Activated T-helper 1 cell treated with anti-CD3 and anti-CD28 coated beads, Interleukin-12 subunit alpha, Interleukin-12 subunit beta, Interleukin-2, Interleukin-4 antibody, amounts not matched to agents 30 ng/mL and 10 ng/mL and 1 ng/mL, durations not matched to agents 14 hours and 24 hours and 36 hours (primary cell): ENCODE results near the gene DPP6. TPM values are rescaled to one million over a fixed set of nuclear protein-coding genes. Genes with fewer than 3 reads are reported as not detected.

Source experiments
- DNase-seq: peaks from one replicate; pipeline ENCODE4 v3.0.0; 2021; ENCODE audit warnings: low spot score
- H3K27ac Mint-ChIP-seq: one replicate; pipeline ENCODE4 v1.8.0; 2021; ENCODE audit warnings: mild to moderate bottlenecking, mixed read lengths
- H3K27me3 Mint-ChIP-seq: one replicate; pipeline ENCODE4 v1.8.0; 2022; ENCODE audit warnings: mild to moderate bottlenecking, moderate library complexity, mixed read lengths; ENCODE audit not compliant: insufficient read depth
- H3K36me3 Mint-ChIP-seq: one replicate; pipeline ENCODE4 v1.8.0; 2021; ENCODE audit warnings: low read depth, mixed read lengths
- H3K4me1 Mint-ChIP-seq: one replicate; pipeline ENCODE4 v1.8.0; 2021; ENCODE audit warnings: low read depth, mixed read lengths
- H3K4me3 Mint-ChIP-seq: one replicate; pipeline ENCODE4 v1.8.0; 2021; ENCODE audit warnings: mild to moderate bottlenecking, moderate library complexity, mixed read lengths
- H3K9me3 Mint-ChIP-seq: one replicate; pipeline ENCODE4 v1.8.0; 2021; ENCODE audit warnings: mixed read lengths
- intact Hi-C: fragments of 100-400 bp; cut with micrococcal nuclease; formaldehyde crosslinking; loops from one replicate; pipeline ENCODE4 v1.15.1; 2024
- total RNA-seq: library from RNA; stranded (reverse); gene quantifications from 2 replicates; pipeline ENCODE4 v1.2.3, GENCODE V29; 2022

Gene DPP6
- total RNA-seq, 1 donor from 2014 or later: not detected

DNA sequence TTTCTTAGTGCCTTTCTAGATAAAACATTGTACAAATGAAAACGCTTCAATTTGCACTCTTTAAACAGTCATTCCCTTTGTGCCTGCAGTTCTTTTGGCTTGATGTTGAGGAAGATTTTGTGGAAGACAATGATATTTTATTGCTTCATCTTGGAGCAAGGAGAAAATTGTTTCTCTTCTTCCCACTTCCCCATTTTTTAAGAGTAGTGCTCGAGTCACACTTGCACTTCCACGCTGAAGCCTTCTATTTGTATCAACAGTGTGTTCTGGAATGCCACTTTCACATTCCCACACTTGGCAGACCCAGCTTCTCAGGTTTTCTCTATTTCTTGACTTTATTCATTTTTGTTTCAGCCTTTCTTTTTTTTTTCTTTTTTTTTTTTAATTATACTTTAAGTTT, 581.4 kb downstream of the DPP6 start:
- intact Hi-C loops: no loop called here
- peaks cover 36% of the 10 kb centered on the region for H3K9me3 Mint-ChIP-seq
- no peaks in the 10 kb centered on the region for H3K36me3 Mint-ChIP-seq
- no peak for DNase-seq
- no peak overlapping the region for H3K4me3 Mint-ChIP-seq
- no peaks in the 10 kb centered on the region for H3K4me1 Mint-ChIP-seq
- H3K27me3 Mint-ChIP-seq: no peaks in the 10 kb centered on the region
- no peak overlapping the region for H3K27ac Mint-ChIP-seq

- H3K27ac Mint-ChIP-seq: no peak overlapping the region
- no peak overlapping the region for H3K4me3 Mint-ChIP-seq
- no peaks in the 10 kb centered on the region for H3K36me3 Mint-ChIP-seq
- no peaks in the 10 kb centered on the region for H3K27me3 Mint-ChIP-seq
- intact Hi-C loops: no loop called here
- DNase-seq: no peak
- no peaks in the 10 kb centered on the region for H3K4me1 Mint-ChIP-seq
- peaks cover 26% of the 10 kb centered on the region for H3K9me3 Mint-ChIP-seq
These were observed 586.1 kb downstream of the DPP6 start for GRCh38 chr7:154638286-154638685.

- H3K4me3 Mint-ChIP-seq: no peak overlapping the region
- intact Hi-C loops: no loop called here
- H3K27ac Mint-ChIP-seq: no peak overlapping the region
- DNase-seq: no peak
- H3K36me3 Mint-ChIP-seq: no peaks in the 10 kb centered on the region
- no peaks in the 10 kb centered on the region for H3K4me1 Mint-ChIP-seq
- H3K27me3 Mint-ChIP-seq: no peaks in the 10 kb centered on the region
- peaks cover 21% of the 10 kb centered on the region for H3K9me3 Mint-ChIP-seq
These were observed 588.2 kb downstream of the DPP6 start for GRCh38 chr7:154640266-154640865.

DNA sequence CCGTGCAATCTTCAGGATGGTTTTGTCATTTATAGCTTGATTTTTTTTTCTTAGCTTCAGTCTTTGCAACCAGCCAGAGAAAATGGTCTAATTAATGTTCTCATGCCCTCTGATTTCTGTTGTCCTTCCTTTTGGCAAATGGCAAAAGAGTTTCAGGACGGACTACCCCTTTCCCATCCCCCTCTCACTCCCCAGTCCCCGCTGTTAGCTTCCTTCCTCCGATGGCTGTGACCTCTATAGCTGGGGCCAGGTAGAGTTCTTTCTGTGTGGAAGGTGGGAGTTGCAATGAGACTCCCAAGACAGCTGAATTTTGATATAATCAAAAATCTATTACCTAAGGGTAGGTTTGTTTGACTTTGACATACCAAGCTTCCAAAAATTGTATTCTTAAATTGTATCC, 588.7 kb downstream of the DPP6 start:
- no peak overlapping the region for H3K27ac Mint-ChIP-seq
- H3K4me3 Mint-ChIP-seq: no peak overlapping the region
- no peaks in the 10 kb centered on the region for H3K4me1 Mint-ChIP-seq
- peaks cover 19% of the 10 kb centered on the region for H3K9me3 Mint-ChIP-seq
- no peaks in the 10 kb centered on the region for H3K36me3 Mint-ChIP-seq
- H3K27me3 Mint-ChIP-seq: no peaks in the 10 kb centered on the region
- intact Hi-C loops: no loop called here
- DNase-seq: no peak

DNA sequence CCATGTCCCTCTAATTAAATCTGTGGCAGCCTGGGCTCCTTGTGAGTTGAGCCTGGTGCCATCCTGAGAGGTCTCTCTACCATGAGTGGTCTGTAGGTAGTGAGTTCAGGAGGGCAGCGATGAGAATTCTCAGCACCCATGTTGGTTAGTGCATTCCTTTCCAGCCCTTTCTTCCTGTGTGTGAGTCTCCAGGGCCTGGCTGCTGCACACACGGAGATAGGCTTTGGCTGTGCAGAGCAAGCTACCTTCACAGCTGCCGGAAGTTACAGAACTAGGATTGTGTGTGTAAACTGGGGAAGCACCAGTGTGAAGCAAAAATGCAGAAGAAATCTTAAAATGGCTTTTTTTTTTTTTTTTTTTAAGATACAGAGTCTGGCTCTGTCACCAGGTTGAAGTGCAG, 592.2 kb downstream of the DPP6 start:
- peaks cover 14% of the 10 kb centered on the region for H3K9me3 Mint-ChIP-seq
- H3K4me1 Mint-ChIP-seq: no peaks in the 10 kb centered on the region
- no peak overlapping the region for H3K27ac Mint-ChIP-seq
- DNase-seq: no peak
- no peaks in the 10 kb centered on the region for H3K36me3 Mint-ChIP-seq
- H3K4me3 Mint-ChIP-seq: no peak overlapping the region
- intact Hi-C loops: no loop called here
- H3K27me3 Mint-ChIP-seq: no peaks in the 10 kb centered on the region

DNA sequence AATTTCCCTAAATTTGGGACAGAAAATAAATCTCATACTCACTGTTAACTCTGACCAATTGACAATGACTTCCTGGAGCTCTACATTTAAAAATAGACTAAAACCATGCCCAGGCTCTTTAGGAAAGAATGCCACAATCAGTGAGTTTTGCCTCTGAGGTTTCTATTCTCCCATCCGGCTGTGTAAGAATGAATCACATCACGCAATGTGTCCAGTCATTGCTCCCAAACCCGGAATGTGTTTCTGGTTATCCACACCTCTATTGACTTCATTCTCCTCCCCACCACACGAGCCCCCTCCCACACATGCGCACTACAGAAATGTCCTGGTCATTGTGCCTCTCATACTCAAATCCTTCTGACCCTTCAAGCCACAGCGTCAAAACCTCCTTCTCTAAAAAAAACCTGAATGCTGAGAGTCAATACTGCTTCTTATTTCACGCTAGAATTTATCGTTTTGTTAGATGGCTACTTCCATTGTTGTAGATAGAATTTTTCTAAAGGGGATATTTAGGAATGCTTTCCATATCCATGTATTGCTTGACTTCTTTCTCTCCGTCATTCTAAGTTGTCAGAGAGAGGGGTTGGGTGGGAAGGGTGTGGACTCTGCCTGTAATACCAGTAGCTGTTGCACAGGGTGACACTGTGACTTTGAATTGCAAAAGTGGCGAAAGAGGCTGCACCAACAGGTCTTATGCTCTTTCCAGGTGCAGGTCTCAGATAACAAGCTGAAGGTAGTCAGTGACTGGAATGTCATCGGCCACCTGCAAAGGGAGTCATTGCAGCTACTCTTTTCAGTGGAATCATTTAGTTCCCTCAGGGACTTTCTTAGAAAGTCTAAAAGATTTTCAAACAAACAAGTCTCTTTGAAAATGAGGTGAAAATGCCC, 594.2 kb downstream of the DPP6 start:
- Mint-ChIP-seq H3K9me3 (peaks cover 25% of the 10 kb centered on the region), H3K4me3 (no peak overlapping the region), H3K4me1 (no peaks in the 10 kb centered on the region), H3K36me3 (no peaks in the 10 kb centered on the region), H3K27ac (no peak overlapping the region), H3K27me3 (no peaks in the 10 kb centered on the region)
- intact Hi-C loops: no loop called here
- no peak for DNase-seq

DNA sequence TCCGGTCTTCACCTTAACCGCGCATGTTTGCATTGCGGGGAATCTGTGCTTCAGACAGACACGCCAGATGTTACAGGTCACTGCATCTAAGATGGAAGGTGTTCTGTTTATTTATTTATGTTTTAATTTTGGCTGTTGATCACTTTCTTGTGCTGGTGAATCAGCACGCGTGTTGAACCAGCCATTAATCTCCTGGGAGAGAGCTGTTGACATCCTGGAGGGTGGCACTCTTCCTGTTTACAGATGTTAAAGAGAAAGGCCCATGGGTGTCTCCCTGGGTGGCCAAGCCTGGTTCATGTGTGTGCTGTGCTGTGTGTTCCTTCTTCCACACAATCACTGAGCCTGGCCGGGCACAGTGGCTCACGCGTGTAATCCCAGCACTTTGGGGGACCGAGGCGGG, 595.4 kb downstream of the DPP6 start:
- H3K9me3 Mint-ChIP-seq: peaks cover 26% of the 10 kb centered on the region
- H3K27ac Mint-ChIP-seq: no peak overlapping the region
- H3K36me3 Mint-ChIP-seq: no peaks in the 10 kb centered on the region
- H3K27me3 Mint-ChIP-seq: no peaks in the 10 kb centered on the region
- intact Hi-C loops: no loop called here
- H3K4me1 Mint-ChIP-seq: no peaks in the 10 kb centered on the region
- no peak for DNase-seq
- no peak overlapping the region for H3K4me3 Mint-ChIP-seq

- Mint-ChIP-seq H3K27ac (no peak overlapping the region), H3K4me1 (no peaks in the 10 kb centered on the region), H3K4me3 (no peak overlapping the region), H3K9me3 (peaks cover 23% of the 10 kb centered on the region), H3K36me3 (no peaks in the 10 kb centered on the region), H3K27me3 (no peaks in the 10 kb centered on the region)
- intact Hi-C loops: no loop called here
- DNase-seq: no peak
These were observed 596.8 kb downstream of the DPP6 start for GRCh38 chr7:154649015-154649414.

DNA sequence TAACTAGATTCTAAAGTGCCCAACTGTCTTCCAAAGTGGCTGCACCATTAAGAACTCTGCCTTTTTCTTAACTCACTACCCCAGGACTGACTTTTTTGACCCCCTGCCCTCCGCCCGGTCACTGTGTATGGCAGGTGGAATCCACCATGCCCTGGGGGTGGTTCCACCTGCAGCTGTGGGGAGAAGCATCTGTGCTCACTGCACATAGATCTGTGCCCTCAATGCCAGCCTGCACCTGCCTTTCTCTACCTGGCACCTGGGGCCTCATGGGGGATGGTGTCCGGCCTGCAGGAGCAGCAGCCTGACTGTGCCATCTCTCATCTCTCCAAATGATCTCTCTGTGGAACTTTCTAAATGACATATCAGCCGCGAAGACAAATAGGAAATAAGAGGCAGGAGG, 597.2 kb downstream of the DPP6 start:
- Mint-ChIP-seq H3K9me3 (peaks cover 22% of the 10 kb centered on the region), H3K4me1 (no peaks in the 10 kb centered on the region), H3K4me3 (no peak overlapping the region)

GRCh38 chr7:154650275-154650674, 598.1 kb downstream of the DPP6 start:
- Mint-ChIP-seq H3K4me1 (no peaks in the 10 kb centered on the region), H3K27ac (no peak overlapping the region), H3K36me3 (no peaks in the 10 kb centered on the region), H3K4me3 (no peak overlapping the region), H3K27me3 (no peaks in the 10 kb centered on the region), H3K9me3 (peaks cover 22% of the 10 kb centered on the region)
- intact Hi-C loops: no loop called here
- DNase-seq: no peak

More for the DNA sequence above, 597.2 kb downstream of the DPP6 start:
- Mint-ChIP-seq H3K27ac (no peak overlapping the region), H3K36me3 (no peaks in the 10 kb centered on the region), H3K27me3 (no peaks in the 10 kb centered on the region)
- DNase-seq: no peak
- intact Hi-C loops: no loop called here

- H3K9me3 Mint-ChIP-seq: peaks cover 20% of the 10 kb centered on the region
- intact Hi-C loops: no loop called here
- H3K36me3 Mint-ChIP-seq: no peaks in the 10 kb centered on the region
- H3K4me3 Mint-ChIP-seq: no peak overlapping the region
- no peaks in the 10 kb centered on the region for H3K4me1 Mint-ChIP-seq
- no peak overlapping the region for H3K27ac Mint-ChIP-seq
- DNase-seq: no peak
- H3K27me3 Mint-ChIP-seq: no peaks in the 10 kb centered on the region
These were observed 599.3 kb downstream of the DPP6 start for GRCh38 chr7:154651501-154651900.

- peaks cover 20% of the 10 kb centered on the region for H3K9me3 Mint-ChIP-seq
- intact Hi-C loops: no loop called here
These were observed 600.4 kb downstream of the DPP6 start for GRCh38 chr7:154652564-154652963.

GRCh38 chr7:154653281-154653680, 601.1 kb downstream of the DPP6 start:
- H3K36me3 Mint-ChIP-seq: no peaks in the 10 kb centered on the region
- H3K4me1 Mint-ChIP-seq: no peaks in the 10 kb centered on the region
- intact Hi-C loops: no loop called here
- no peak overlapping the region for H3K27ac Mint-ChIP-seq
- H3K4me3 Mint-ChIP-seq: no peak overlapping the region
- no peak for DNase-seq
- peaks cover 24% of the 10 kb centered on the region for H3K9me3 Mint-ChIP-seq
- H3K27me3 Mint-ChIP-seq: no peaks in the 10 kb centered on the region

More at GRCh38 chr7:154652564-154652963, 600.4 kb downstream of the DPP6 start:
- Mint-ChIP-seq H3K36me3 (no peaks in the 10 kb centered on the region), H3K27ac (no peak overlapping the region), H3K4me1 (no peaks in the 10 kb centered on the region), H3K27me3 (no peaks in the 10 kb centered on the region), H3K4me3 (no peak overlapping the region)
- DNase-seq: no peak
